Measurements from ENCODE around the gene RNF166. TPM values are rescaled to one million over a fixed set of nuclear protein-coding genes. Genes with fewer than 3 reads are reported as not detected.

The RNF166 gene
- total and polyA plus RNA-seq, 2 of the 13 experiments (the other 11 are each of a cell fraction or from before 2014, with no cell fraction given): 21.4 to 23.0 TPM

DNA sequence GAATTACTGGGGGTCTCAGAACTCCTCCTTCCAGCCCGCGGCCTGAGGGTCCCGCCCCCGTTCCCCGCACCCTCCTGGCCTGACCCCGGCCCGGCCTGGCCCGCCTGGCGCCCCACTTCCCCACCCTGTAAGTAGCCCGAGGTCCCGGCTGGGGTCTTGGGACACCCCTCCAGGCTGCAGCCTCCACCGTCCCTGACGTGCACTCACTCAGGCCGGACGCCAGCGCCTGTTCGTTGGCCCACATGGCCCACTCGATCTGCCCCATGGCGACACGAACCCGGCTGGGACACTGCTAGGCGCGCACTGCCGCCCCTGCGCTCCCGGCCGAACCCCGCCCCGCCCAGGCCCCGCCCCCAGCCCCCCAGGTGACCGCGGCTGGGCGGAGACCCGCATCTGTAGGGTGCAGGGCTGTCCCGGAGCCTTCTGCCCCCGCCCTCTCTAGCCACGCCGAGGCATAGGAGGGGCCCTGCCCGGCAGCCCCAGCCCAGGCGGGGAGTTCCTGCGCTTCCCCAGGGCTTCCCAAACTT, 55.4 kb downstream of the RNF166 start, which contains the start of gene CYBA (continued):
- TF ChIP-seq, protein P1, sequence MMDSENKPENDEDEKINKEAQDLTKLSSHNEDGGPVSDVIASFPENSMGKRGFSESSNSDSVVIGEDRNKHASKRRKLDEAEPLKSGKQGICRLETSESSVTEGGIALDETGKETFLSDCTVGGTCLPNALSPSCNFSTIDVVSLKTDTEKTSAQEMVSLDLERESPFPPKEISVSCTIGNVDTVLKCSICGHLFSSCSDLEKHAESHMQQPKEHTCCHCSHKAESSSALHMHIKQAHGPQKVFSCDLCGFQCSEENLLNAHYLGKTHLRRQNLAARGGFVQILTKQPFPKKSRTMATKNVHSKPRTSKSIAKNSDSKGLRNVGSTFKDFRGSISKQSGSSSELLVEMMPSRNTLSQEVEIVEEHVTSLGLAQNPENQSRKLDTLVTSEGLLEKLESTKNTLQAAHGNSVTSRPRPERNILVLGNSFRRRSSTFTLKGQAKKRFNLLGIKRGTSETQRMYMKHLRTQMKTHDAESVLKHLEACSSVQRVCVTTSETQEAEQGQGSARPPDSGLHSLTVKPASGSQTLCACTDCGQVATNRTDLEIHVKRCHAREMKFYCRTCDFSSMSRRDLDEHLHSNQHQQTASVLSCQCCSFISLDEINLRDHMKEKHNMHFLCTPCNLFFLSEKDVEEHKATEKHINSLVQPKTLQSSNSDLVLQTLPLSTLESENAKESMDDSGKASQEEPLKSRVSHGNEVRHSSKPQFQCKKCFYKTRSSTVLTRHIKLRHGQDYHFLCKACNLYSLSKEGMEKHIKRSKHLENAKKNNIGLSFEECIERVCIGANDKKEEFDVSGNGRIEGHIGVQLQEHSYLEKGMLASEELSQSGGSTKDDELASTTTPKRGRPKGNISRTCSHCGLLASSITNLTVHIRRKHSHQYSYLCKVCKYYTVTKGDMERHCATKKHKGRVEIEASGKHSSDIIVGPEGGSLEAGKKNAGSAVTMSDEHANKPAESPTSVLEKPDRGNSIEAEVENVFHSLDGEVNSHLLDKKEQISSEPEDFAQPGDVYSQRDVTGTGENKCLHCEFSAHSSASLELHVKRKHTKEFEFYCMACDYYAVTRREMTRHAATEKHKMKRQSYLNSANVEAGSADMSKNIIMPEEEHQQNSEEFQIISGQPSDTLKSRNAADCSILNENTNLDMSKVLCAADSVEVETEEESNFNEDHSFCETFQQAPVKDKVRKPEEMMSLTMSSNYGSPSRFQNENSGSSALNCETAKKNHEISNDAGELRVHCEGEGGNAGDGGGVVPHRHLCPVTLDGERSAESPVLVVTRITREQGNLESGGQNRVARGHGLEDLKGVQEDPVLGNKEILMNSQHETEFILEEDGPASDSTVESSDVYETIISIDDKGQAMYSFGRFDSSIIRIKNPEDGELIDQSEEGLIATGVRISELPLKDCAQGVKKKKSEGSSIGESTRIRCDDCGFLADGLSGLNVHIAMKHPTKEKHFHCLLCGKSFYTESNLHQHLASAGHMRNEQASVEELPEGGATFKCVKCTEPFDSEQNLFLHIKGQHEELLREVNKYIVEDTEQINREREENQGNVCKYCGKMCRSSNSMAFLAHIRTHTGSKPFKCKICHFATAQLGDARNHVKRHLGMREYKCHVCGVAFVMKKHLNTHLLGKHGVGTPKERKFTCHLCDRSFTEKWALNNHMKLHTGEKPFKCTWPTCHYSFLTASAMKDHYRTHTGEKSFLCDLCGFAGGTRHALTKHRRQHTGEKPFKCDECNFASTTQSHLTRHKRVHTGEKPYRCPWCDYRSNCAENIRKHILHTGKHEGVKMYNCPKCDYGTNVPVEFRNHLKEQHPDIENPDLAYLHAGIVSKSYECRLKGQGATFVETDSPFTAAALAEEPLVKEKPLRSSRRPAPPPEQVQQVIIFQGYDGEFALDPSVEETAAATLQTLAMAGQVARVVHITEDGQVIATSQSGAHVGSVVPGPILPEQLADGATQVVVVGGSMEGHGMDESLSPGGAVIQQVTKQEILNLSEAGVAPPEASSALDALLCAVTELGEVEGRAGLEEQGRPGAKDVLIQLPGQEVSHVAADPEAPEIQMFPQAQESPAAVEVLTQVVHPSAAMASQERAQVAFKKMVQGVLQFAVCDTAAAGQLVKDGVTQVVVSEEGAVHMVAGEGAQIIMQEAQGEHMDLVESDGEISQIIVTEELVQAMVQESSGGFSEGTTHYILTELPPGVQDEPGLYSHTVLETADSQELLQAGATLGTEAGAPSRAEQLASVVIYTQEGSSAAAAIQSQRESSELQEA (CRISPR knock-in tag; IDR thresholded peaks at IDR 0.05; ENCODE audit: not compliant biosample characterization): peak; percentile 14
- TF ChIP-seq RARG (CRISPR knock-in tag; IDR thresholded peaks at IDR 0.05; ENCODE audit: low read depth) (no peak; the same call in 1 of the 2 replicates), RNF2 (conservative IDR thresholded peaks at IDR 0.05; ENCODE audit: low read depth) (no peak), EED (CRISPR knock-in tag; IDR thresholded peaks at IDR 0.05) (no peak; the same call in 1 of the 2 replicates), ZNF235 (CRISPR knock-in tag; IDR thresholded peaks at IDR 0.05; ENCODE audit: borderline replicate concordance) (no peak; the same call in 1 of the 2 replicates), MYNN (CRISPR knock-in tag; IDR thresholded peaks at IDR 0.05; ENCODE audit: low read depth) (no peak; the same call in 1 of the 2 replicates), ZBTB20 (CRISPR knock-in tag; IDR thresholded peaks at IDR 0.05; ENCODE audit: borderline replicate concordance, low read depth) (peak; percentile 57; the same call in 1 of the 2 replicates), TBP (CRISPR knock-in tag; IDR thresholded peaks at IDR 0.05) (no peak), ZNF17 (CRISPR knock-in tag; IDR thresholded peaks at IDR 0.05) (no peak), FOSL2 (CRISPR knock-in tag; IDR thresholded peaks at IDR 0.05) (peak; percentile 13; the same call in 1 of the 2 replicates), ARNT (IDR thresholded peaks at IDR 0.05) (no peak)
- TF ChIP-seq, protein P2, sequence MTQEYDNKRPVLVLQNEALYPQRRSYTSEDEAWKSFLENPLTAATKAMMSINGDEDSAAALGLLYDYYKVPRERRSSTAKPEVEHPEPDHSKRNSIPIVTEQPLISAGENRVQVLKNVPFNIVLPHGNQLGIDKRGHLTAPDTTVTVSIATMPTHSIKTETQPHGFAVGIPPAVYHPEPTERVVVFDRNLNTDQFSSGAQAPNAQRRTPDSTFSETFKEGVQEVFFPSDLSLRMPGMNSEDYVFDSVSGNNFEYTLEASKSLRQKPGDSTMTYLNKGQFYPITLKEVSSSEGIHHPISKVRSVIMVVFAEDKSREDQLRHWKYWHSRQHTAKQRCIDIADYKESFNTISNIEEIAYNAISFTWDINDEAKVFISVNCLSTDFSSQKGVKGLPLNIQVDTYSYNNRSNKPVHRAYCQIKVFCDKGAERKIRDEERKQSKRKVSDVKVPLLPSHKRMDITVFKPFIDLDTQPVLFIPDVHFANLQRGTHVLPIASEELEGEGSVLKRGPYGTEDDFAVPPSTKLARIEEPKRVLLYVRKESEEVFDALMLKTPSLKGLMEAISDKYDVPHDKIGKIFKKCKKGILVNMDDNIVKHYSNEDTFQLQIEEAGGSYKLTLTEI (CRISPR knock-in tag; conservative IDR thresholded peaks at IDR 0.05): no peak
- TF ChIP-seq, protein P3, sequence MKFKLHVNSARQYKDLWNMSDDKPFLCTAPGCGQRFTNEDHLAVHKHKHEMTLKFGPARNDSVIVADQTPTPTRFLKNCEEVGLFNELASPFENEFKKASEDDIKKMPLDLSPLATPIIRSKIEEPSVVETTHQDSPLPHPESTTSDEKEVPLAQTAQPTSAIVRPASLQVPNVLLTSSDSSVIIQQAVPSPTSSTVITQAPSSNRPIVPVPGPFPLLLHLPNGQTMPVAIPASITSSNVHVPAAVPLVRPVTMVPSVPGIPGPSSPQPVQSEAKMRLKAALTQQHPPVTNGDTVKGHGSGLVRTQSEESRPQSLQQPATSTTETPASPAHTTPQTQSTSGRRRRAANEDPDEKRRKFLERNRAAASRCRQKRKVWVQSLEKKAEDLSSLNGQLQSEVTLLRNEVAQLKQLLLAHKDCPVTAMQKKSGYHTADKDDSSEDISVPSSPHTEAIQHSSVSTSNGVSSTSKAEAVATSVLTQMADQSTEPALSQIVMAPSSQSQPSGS (CRISPR knock-in tag; IDR thresholded peaks at IDR 0.05): no peak
- TF ChIP-seq, protein P4, sequence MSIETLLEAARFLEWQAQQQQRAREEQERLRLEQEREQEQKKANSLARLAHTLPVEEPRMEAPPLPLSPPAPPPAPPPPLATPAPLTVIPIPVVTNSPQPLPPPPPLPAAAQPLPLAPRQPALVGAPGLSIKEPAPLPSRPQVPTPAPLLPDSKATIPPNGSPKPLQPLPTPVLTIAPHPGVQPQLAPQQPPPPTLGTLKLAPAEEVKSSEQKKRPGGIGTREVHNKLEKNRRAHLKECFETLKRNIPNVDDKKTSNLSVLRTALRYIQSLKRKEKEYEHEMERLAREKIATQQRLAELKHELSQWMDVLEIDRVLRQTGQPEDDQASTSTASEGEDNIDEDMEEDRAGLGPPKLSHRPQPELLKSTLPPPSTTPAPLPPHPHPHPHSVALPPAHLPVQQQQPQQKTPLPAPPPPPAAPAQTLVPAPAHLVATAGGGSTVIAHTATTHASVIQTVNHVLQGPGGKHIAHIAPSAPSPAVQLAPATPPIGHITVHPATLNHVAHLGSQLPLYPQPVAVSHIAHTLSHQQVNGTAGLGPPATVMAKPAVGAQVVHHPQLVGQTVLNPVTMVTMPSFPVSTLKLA (IDR thresholded peaks at IDR 0.05): no peak
- TF ChIP-seq, protein P5, sequence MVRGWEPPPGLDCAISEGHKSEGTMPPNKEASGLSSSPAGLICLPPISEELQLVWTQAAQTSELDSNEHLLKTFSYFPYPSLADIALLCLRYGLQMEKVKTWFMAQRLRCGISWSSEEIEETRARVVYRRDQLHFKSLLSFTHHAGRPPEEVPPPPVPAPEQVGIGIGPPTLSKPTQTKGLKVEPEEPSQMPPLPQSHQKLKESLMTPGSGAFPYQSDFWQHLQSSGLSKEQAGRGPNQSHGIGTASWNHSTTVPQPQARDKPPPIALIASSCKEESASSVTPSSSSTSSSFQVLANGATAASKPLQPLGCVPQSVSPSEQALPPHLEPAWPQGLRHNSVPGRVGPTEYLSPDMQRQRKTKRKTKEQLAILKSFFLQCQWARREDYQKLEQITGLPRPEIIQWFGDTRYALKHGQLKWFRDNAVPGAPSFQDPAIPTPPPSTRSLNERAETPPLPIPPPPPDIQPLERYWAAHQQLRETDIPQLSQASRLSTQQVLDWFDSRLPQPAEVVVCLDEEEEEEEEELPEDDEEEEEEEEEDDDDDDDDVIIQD (CRISPR knock-in tag; IDR thresholded peaks at IDR 0.05; ENCODE audit: low read depth): no peak
